BJ (cell line): ENCODE results near the gene UBE3D. TPM values are rescaled to one million over a fixed set of nuclear protein-coding genes. Genes with fewer than 3 reads are reported as not detected.

Experiments
- CTCF ChIA-PET: fragments of 350-600 bp; formaldehyde crosslinking; extraction: SDS; loops from one replicate; lab custom pipeline; 2021; ENCODE audit warnings: antibody characterized with exemption, inconsistent platforms; lab: Yijun Ruan, JAX
- POLR2A ChIA-PET: fragments of 300-600 bp; sonication (Branson Sonifier 250); formaldehyde crosslinking; extraction: SDS; loops from one replicate; lab custom pipeline; 2021; ENCODE audit warnings: antibody characterized with exemption; lab: Charles Lee
- DNase-seq: peaks from one replicate; pipeline ENCODE4 v3.0.0-alpha.2; 2011; ENCODE audit warnings: low read depth
- H3K27me3 ChIP-seq: 2 replicates; pipeline ENCODE4 v1.6.0; 2011; ENCODE audit warnings: low read length; ENCODE audit not compliant: control insufficient read depth, insufficient read depth
- H3K36me3 ChIP-seq: 2 replicates; pipeline ENCODE4 v1.5.1; 2011; ENCODE audit warnings: low read length; ENCODE audit not compliant: control insufficient read depth, insufficient read depth
- H3K4me3 ChIP-seq: 2 replicates; pipeline ENCODE4 v1.5.1; 2011; ENCODE audit warnings: low read depth, mild to moderate bottlenecking, control low read depth, low read length
- polyA plus RNA-seq: library from polyadenylated mRNA; depleted of rRNA; stranded (reverse); fragments of >200 nt; gene quantifications from 2 replicates; pipeline ENCODE4 v1.2.3, GENCODE V29; 2011
- TF ChIP-seq, protein P1 (sequence below): IDR thresholded peaks from 2 replicates; pipeline ENCODE4 v1.5.1; 2011; ENCODE audit warnings: low read depth, mild to moderate bottlenecking, control low read depth, inconsistent platforms, low read length, moderate library complexity; ENCODE audit not compliant: insufficient read depth

Gene UBE3D
- polyA plus RNA-seq, 1 experiment = 2.1 TPM

DNA sequence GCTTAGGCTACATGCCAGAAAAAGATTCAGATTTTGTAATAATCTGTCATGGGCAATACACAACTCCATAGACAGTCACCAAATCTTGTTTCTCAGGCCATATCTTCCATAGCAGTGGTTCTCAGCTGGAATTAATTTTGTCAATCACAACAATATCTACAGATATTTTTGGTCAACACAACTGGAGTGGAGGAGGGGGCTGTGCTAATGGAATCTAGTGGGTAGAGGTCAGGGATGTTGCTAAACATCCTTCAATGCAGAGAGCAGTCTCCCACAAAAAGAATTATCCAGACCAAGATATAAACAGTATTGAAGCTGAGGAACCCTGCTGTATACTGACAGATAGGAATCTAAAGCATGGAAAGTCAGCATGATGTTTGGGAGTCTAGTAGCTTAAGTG, 174.6 kb downstream of the UBE3D start:
- DNase-seq = no peak
- TF ChIP-seq, protein P1, sequence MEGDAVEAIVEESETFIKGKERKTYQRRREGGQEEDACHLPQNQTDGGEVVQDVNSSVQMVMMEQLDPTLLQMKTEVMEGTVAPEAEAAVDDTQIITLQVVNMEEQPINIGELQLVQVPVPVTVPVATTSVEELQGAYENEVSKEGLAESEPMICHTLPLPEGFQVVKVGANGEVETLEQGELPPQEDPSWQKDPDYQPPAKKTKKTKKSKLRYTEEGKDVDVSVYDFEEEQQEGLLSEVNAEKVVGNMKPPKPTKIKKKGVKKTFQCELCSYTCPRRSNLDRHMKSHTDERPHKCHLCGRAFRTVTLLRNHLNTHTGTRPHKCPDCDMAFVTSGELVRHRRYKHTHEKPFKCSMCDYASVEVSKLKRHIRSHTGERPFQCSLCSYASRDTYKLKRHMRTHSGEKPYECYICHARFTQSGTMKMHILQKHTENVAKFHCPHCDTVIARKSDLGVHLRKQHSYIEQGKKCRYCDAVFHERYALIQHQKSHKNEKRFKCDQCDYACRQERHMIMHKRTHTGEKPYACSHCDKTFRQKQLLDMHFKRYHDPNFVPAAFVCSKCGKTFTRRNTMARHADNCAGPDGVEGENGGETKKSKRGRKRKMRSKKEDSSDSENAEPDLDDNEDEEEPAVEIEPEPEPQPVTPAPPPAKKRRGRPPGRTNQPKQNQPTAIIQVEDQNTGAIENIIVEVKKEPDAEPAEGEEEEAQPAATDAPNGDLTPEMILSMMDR = no peak
- Histone ChIP-seq H3K4me3 (no peak overlapping the region), H3K36me3 (no peaks in the 10 kb centered on the region), H3K27me3 (no peaks in the 10 kb centered on the region)
- CTCF ChIA-PET = no interaction called here
- POLR2A ChIA-PET = no interaction called here

DNA sequence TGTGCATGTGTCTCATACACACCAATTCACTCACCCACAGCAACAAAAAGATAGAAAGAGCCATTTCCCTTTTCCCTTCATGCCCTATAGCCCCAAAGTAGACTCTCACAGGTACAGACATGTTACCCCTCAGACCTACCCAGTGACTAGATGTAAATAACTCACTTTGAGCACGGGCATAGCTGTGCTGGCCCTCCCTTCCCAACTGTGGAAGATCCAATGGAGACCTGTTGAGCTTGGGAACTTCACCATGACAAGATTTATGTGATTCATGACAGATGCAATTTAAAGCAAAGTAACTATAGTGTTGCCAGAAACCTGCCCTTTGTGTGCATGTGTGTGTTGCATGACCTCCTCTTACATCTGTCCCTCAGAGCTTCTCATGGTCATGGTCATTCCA, 175.4 kb downstream of the UBE3D start:
- TF ChIP-seq, protein P1 = no peak
- DNase-seq = no peak
- ChIA-PET CTCF (no interaction called here), POLR2A (no interaction called here)
- H3K27me3 ChIP-seq = no peaks in the 10 kb centered on the region; the same call in 1 of the 2 replicates
- H3K4me3 ChIP-seq = no peak overlapping the region
- H3K36me3 ChIP-seq = no peaks in the 10 kb centered on the region

DNA sequence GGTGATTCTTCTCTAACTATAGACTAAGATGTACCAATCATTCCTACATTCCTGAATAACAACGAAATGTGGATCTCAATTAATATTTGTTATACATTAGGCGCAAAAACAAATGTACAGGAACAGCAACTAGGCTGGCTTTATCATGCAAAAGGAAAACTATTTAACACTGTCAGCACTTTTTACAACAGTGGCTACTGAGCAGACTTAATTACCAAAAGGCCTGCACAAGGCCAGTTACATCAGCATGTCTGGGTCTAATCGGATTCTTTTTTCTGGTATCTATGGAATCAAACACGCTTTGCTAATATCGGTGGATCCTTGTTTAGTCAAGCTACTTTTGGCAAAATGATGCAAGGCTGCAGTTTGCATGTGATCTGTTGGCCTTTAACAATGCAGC, 176.5 kb downstream of the UBE3D start:
- ChIA-PET POLR2A (no interaction called here), CTCF (no interaction called here)
- Histone ChIP-seq H3K4me3 (no peak overlapping the region), H3K36me3 (no peaks in the 10 kb centered on the region), H3K27me3 (no peaks in the 10 kb centered on the region; the same call in 1 of the 2 replicates)
- no peak for DNase-seq
- TF ChIP-seq, protein P1 = no peak

DNA sequence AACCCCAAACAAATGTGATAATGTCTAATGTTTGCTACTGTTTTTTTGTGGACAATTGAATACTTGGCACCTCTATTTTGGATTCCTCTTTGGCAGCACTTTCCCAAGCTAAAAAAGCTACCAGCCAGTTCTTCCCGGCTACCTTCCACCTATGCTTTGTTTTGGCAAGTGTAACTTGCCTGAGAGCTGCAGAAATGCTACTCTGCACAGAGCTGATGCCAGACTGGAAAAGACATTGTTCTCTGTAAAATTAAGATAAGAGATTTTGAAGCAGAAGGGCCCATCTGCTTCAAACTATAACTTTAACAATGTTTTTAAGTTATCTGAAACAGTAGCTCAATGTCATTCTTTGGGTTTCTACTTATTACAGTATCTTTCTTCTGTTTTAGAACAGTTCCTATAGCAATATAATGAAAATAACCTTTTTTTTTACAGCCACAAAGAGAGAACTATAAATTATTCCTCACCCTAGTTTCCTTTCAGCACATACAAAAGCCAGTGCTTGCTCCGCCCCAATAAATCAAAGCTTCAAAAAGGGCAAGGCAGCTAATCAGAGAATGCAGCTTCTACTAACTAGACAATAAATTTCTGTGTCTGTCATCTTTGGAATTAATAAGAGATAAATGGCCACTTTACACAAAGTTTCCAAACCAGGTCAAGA, 183.1 kb downstream of the UBE3D start:
- TF ChIP-seq, protein P1 = no peak
- ChIA-PET POLR2A (no interaction called here), CTCF (no interaction called here)
- no peak overlapping the region for H3K4me3 ChIP-seq
- no peaks in the 10 kb centered on the region; the same call in none of the 2 replicates for H3K27me3 ChIP-seq
- no peaks in the 10 kb centered on the region for H3K36me3 ChIP-seq
- DNase-seq = no peak

DNA sequence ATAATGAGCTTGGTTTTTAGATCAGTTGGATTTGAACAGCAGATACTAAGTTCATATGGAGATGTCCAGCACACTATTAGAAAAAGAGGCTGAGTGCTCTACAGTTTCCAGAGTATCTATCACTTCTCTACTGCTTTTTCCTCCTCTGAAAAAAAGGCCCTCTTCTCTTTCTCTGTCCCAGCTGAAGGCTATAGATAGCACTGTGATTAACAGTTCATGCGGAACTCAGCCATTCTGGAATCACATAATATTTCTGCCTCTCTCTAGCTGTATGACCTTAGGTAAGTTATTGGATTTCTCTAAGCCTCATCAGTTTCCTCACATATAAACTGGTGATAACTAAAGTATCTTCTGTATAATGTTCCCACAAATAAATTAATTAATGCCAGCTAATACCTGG, 184.1 kb downstream of the UBE3D start:
- Histone ChIP-seq H3K4me3 (no peak overlapping the region), H3K36me3 (no peaks in the 10 kb centered on the region), H3K27me3 (no peaks in the 10 kb centered on the region; the same call in none of the 2 replicates)
- POLR2A ChIA-PET = no interaction called here
- no peak for DNase-seq
- CTCF ChIA-PET = no interaction called here
- TF ChIP-seq, protein P1 = no peak
